RWPE2 (cell line): ENCODE measurements around the gene RLN3.
"Not testable (repeated sequence)": the region's sequence is repeated elsewhere in the genome, so short reads cannot be mapped to it uniquely, and the experiment has no call there.

ENCODE experiments used
- ATAC-seq: fragments of 200-7000 bp; cut with Tn5 transposase; 3 replicates; pipeline ENCODE4 v1.9.1; 2021; ENCODE audit warnings: low read depth
- DNase-seq: peaks from one replicate; pipeline ENCODE4 v3.0.0-alpha.2; 2020; ENCODE audit warnings: low spot score
- H3K27ac ChIP-seq: fragments of 450-650 bp; 2 replicates; pipeline ENCODE4 v1.5.1; 2017; ENCODE audit warnings: mild to moderate bottlenecking; ENCODE audit not compliant: poor library complexity, severe bottlenecking
- H3K27me3 ChIP-seq: fragments of 250-450 bp; sonication (Bioruptor Pico); 2 replicates; pipeline ENCODE4 v1.5.1; 2021; ENCODE audit warnings: mild to moderate bottlenecking, moderate library complexity; ENCODE audit not compliant: insufficient read depth, poor library complexity, severe bottlenecking
- H3K36me3 ChIP-seq: fragments of 250-450 bp; sonication (Bioruptor Pico); 2 replicates; pipeline ENCODE4 v1.5.1; 2020; ENCODE audit warnings: low read depth, mild to moderate bottlenecking, moderate library complexity
- H3K4me1 ChIP-seq: fragments of 250-450 bp; sonication (Bioruptor Pico); 2 replicates; pipeline ENCODE4 v1.5.1; 2021; ENCODE audit warnings: mild to moderate bottlenecking, moderate library complexity; ENCODE audit not compliant: insufficient read depth, poor library complexity, severe bottlenecking
- H3K4me3 ChIP-seq: fragments of 250-450 bp; sonication (Bioruptor Pico); 2 replicates; pipeline ENCODE4 v1.5.1; 2021; ENCODE audit warnings: mild to moderate bottlenecking, moderate library complexity; ENCODE audit not compliant: severe bottlenecking
- H3K9me3 ChIP-seq: fragments of 250-450 bp; sonication (Bioruptor Pico); 2 replicates; pipeline ENCODE4 v1.5.1; 2021; ENCODE audit warnings: mild to moderate bottlenecking, moderate library complexity; ENCODE audit not compliant: severe bottlenecking
- CTCF ChIP-seq: fragments of 450-650 bp; IDR thresholded peaks from one replicate; pipeline ENCODE4 v1.5.1; 2017; ENCODE audit warnings: mild to moderate bottlenecking, moderate library complexity; ENCODE audit not compliant: poor library complexity, severe bottlenecking

Gene RLN3

GRCh38 chr19:14035706-14036105 lies 7.8 kb downstream of the RLN3 start:
- ATAC-seq (no peak), DNase-seq (no peak)
- H3K4me3 ChIP-seq: no peak overlapping the region
- H3K27me3 ChIP-seq: no peaks in the 10 kb centered on the region
- no peak overlapping the region for H3K27ac ChIP-seq
- TF ChIP-seq CTCF: no peak
- H3K36me3 ChIP-seq: no peaks in the 10 kb centered on the region
- no peaks in the 10 kb centered on the region for H3K4me1 ChIP-seq
- no peaks in the 10 kb centered on the region for H3K9me3 ChIP-seq

- H3K9me3 ChIP-seq: no peaks in the 10 kb centered on the region
- H3K36me3 ChIP-seq: no peaks in the 10 kb centered on the region
- no peaks in the 10 kb centered on the region for H3K4me1 ChIP-seq
- no peak for ATAC-seq
- H3K27ac ChIP-seq: no peak overlapping the region
- no peaks in the 10 kb centered on the region for H3K27me3 ChIP-seq
- DNase-seq: no peak
- H3K4me3 ChIP-seq: no peak overlapping the region
- no peak for TF ChIP-seq CTCF
Measured at GRCh38 chr19:14039181-14039580, 11.2 kb downstream of the RLN3 start.

- not testable (repeated sequence) for H3K36me3 ChIP-seq, H3K4me1 ChIP-seq, H3K27ac ChIP-seq, H3K4me3 ChIP-seq, H3K27me3 ChIP-seq, H3K9me3 ChIP-seq, DNase-seq
- peak; percentile 52 for TF ChIP-seq CTCF
- ATAC-seq: peak; percentile 53; the same call in 1 of the 3 replicates
Measured at GRCh38 chr19:14042659-14043608, 15.0 kb downstream of the RLN3 start.

GRCh38 chr19:14047866-14048265 lies 19.9 kb downstream of the RLN3 start:
- H3K4me3 ChIP-seq, H3K9me3 ChIP-seq, H3K36me3 ChIP-seq, DNase-seq, ATAC-seq, H3K4me1 ChIP-seq, H3K27ac ChIP-seq, H3K27me3 ChIP-seq: not testable (repeated sequence)

- Histone ChIP-seq H3K36me3 (no peaks in the 10 kb centered on the region), H3K27ac (no peak overlapping the region), H3K4me3 (no peak overlapping the region), H3K4me1 (no peaks in the 10 kb centered on the region), H3K9me3 (no peaks in the 10 kb centered on the region), H3K27me3 (no peaks in the 10 kb centered on the region)
- no peak for DNase-seq
- peak; percentile 69 for TF ChIP-seq CTCF
- peak; percentile 46; the same call in 2 of the 3 replicates for ATAC-seq
Measured at GRCh38 chr19:14048443-14049153, 20.6 kb downstream of the RLN3 start.
